ENCODE data around the gene CORO2A.

DNA sequence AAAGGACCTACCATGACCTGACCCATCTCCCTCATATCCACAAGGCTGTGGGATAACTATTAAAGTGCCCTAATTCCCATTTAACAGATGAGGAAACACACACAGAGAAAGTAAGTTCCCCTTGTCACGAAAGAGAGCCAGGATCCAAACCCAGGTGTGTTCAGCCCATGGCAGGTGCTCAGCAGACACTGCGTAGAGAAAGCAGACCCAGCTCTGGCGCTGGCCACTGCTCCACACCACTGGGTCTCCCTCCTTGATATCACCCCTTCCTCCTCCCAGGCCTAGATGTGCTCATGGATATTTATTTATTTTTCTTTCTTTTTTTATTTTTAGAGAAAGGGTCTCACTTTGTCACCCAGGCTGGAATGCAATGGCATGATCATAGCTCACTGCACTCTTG, 24.0 kb upstream of the CORO2A start:
- no peak for TF ChIP-seq RAD21 (IDR thresholded peaks at IDR 0.05; ENCODE audit: low read length)
- no peak for TF ChIP-seq EZH2phosphoT487 (IDR thresholded peaks at IDR 0.05; ENCODE audit: borderline replicate concordance, low read depth)
- TF ChIP-seq, protein P1, sequence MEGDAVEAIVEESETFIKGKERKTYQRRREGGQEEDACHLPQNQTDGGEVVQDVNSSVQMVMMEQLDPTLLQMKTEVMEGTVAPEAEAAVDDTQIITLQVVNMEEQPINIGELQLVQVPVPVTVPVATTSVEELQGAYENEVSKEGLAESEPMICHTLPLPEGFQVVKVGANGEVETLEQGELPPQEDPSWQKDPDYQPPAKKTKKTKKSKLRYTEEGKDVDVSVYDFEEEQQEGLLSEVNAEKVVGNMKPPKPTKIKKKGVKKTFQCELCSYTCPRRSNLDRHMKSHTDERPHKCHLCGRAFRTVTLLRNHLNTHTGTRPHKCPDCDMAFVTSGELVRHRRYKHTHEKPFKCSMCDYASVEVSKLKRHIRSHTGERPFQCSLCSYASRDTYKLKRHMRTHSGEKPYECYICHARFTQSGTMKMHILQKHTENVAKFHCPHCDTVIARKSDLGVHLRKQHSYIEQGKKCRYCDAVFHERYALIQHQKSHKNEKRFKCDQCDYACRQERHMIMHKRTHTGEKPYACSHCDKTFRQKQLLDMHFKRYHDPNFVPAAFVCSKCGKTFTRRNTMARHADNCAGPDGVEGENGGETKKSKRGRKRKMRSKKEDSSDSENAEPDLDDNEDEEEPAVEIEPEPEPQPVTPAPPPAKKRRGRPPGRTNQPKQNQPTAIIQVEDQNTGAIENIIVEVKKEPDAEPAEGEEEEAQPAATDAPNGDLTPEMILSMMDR (IDR thresholded peaks at IDR 0.05): no peak
- no peak for TF ChIP-seq GABPA (IDR thresholded peaks at IDR 0.05; ENCODE audit: low read depth)
- TF ChIP-seq SMC3 (IDR thresholded peaks at IDR 0.05; ENCODE audit: low read depth, low read length): no peak
- TF ChIP-seq POLR2AphosphoS5 (IDR thresholded peaks at IDR 0.05; ENCODE audit: low read depth, low read length): no peak
